Astrocyte (in vitro differentiated cells and primary cell): ENCODE data around the gene LSM12. TPM values are rescaled to one million over a fixed set of nuclear protein-coding genes. Genes with fewer than 3 reads are reported as not detected.

Experiments used
- DNase-seq: peaks from one replicate; pipeline ENCODE4 v3.0.0-alpha.2; 2010; ENCODE audit warnings: low read depth
- FAIRE-seq: peaks from 2 replicates; lab custom pipeline; 2011; peaks lifted over from hg19 to GRCh38; lab: Jason Lieb, UNC
- H2AFZ ChIP-seq: 2 replicates; pipeline ENCODE4 v1.6.0; 2012; ENCODE audit warnings: low read depth, low read length, inconsistent platforms
- H3K27ac ChIP-seq: 2 replicates; pipeline ENCODE4 v1.5.1; 2011; ENCODE audit warnings: low read depth, low read length, inconsistent platforms
- H3K27me3 ChIP-seq: 2 replicates; pipeline ENCODE4 v1.6.0; 2011; ENCODE audit warnings: low read length, inconsistent platforms; ENCODE audit not compliant: insufficient read depth
- H3K36me3 ChIP-seq: 2 replicates; pipeline ENCODE4 v1.5.1; 2011; ENCODE audit warnings: low read length, inconsistent platforms; ENCODE audit not compliant: insufficient read depth
- H3K4me1 ChIP-seq: 2 replicates; pipeline ENCODE4 v1.5.1; 2011; ENCODE audit warnings: low read length, inconsistent platforms; ENCODE audit not compliant: insufficient read depth
- H3K4me2 ChIP-seq: 2 replicates; pipeline ENCODE4 v1.6.0; 2012; ENCODE audit warnings: low read length, inconsistent platforms
- H3K4me3 ChIP-seq: 2 replicates; pipeline ENCODE4 v1.5.1; 2011; ENCODE audit warnings: low read depth, mild to moderate bottlenecking, low read length, inconsistent platforms; ENCODE audit not compliant: insufficient read depth
- H3K79me2 ChIP-seq: 2 replicates; pipeline ENCODE4 v1.6.0; 2012; ENCODE audit warnings: mild to moderate bottlenecking, low read length, inconsistent platforms; ENCODE audit not compliant: insufficient read depth
- H3K9ac ChIP-seq: 2 replicates; pipeline ENCODE4 v1.6.0; 2012; ENCODE audit warnings: mild to moderate bottlenecking, low read length, inconsistent platforms
- H3K9me3 ChIP-seq: 2 replicates; pipeline ENCODE4 v1.5.1; 2012; ENCODE audit warnings: low read depth, mild to moderate bottlenecking, low read length, inconsistent platforms; ENCODE audit not compliant: insufficient read depth
- H4K20me1 ChIP-seq: 2 replicates; pipeline ENCODE4 v1.6.0; 2012; ENCODE audit warnings: low read length, inconsistent platforms; ENCODE audit not compliant: insufficient read depth
- H3K27ac Mint-ChIP-seq: one replicate; pipeline ENCODE4 v1.8.0; 2021; ENCODE audit warnings: mild to moderate bottlenecking, mixed read lengths; ENCODE audit not compliant: unreplicated experiment
- H3K27me3 Mint-ChIP-seq: one replicate; pipeline ENCODE4 v1.8.0; 2021; ENCODE audit warnings: low read depth, mixed read lengths; ENCODE audit not compliant: unreplicated experiment
- H3K36me3 Mint-ChIP-seq: one replicate; pipeline ENCODE4 v1.8.0; 2021; ENCODE audit warnings: low read depth, mixed read lengths; ENCODE audit not compliant: unreplicated experiment
- H3K4me1 Mint-ChIP-seq: one replicate; pipeline ENCODE4 v1.8.0; 2021; ENCODE audit warnings: low read depth, mixed read lengths; ENCODE audit not compliant: unreplicated experiment
- H3K4me3 Mint-ChIP-seq: one replicate; pipeline ENCODE4 v1.8.0; 2021; ENCODE audit warnings: mild to moderate bottlenecking, moderate library complexity, mixed read lengths; ENCODE audit not compliant: unreplicated experiment
- H3K9me3 Mint-ChIP-seq: one replicate; pipeline ENCODE4 v1.8.0; 2021; ENCODE audit warnings: mild to moderate bottlenecking, mixed read lengths; ENCODE audit not compliant: unreplicated experiment
- EZH2 ChIP-seq: IDR thresholded peaks from 2 replicates; pipeline ENCODE4 v1.6.1; 2012; ENCODE audit warnings: mild to moderate bottlenecking, low read length, inconsistent platforms; ENCODE audit not compliant: insufficient read depth
- total RNA-seq: library from RNA; stranded (reverse); gene quantifications from 2 replicates; pipeline ENCODE4 v1.2.1, GENCODE V29; 2021
- TF ChIP-seq, protein P1 (sequence below): IDR thresholded peaks from 2 replicates; pipeline ENCODE4 v1.5.1; 2011; ENCODE audit warnings: low read depth, mild to moderate bottlenecking, inconsistent platforms, low read length, moderate library complexity; ENCODE audit not compliant: insufficient read depth

LSM12 gene
- total RNA-seq, 1 donor from 2014 or later: 90.5 TPM

DNA sequence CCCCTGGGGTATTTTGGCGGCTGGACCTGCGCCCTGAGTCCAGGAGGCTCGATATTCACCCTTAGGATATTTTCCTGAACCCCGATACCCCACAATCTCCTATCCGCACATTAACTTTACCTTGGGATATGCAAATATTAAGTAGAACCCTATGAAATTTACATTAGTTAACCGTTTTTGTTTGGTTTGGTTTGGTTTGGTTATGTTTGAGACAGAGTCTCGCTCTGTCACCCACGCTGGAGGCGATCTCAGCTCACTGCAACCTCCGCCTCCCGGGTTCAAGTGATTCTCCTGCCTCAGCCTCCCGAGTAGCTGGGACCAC, 71.4 kb downstream of the LSM12 start:
- no peak overlapping the region for H3K4me3 ChIP-seq

DNA sequence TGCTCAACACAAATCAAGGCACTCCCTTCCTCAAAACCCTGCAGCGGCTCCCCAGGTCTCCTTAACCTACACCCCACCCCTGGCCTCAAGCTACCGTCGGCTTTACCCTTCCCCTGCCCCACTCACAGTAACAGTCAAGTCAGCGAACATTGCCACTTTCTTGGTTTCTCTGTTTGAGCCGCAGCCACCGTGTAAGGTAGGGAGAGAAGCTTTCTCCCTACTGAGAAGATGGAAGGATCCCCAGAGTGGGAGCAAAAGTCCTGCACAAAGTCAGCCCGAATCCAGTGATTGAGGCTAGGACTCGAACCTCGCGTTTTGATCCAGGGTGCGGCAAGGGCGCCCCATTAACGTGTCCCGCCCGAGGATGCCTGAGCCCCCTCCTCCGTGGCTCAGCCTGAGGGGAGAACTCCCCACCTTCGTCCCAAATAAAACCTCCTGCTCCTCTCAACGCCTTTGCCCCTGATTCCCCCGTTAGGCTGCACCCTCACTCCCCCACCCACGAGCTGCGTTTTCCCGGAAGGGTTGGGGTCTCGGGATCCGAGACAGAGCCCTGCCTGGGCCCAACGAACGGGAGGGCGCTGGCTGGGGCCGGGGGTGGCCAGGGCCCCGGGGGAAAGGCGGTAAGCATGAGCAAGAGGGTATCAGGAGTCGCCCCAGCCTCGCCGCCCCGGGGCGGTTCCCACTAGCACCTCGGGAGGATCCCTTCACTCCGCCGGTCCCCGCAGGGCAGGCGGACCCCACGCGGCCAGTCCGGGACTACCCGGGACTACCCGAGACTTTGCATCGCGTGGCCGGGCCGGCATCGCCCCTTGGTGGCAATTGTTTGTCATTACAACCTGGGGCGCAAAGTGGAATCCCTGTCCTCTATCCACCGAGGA, 72.0 kb downstream of the LSM12 start:
- H3K4me1 Mint-ChIP-seq: peaks cover 4% of the 10 kb centered on the region
- peak; percentile 65 for TF ChIP-seq EZH2
- TF ChIP-seq, protein P1, sequence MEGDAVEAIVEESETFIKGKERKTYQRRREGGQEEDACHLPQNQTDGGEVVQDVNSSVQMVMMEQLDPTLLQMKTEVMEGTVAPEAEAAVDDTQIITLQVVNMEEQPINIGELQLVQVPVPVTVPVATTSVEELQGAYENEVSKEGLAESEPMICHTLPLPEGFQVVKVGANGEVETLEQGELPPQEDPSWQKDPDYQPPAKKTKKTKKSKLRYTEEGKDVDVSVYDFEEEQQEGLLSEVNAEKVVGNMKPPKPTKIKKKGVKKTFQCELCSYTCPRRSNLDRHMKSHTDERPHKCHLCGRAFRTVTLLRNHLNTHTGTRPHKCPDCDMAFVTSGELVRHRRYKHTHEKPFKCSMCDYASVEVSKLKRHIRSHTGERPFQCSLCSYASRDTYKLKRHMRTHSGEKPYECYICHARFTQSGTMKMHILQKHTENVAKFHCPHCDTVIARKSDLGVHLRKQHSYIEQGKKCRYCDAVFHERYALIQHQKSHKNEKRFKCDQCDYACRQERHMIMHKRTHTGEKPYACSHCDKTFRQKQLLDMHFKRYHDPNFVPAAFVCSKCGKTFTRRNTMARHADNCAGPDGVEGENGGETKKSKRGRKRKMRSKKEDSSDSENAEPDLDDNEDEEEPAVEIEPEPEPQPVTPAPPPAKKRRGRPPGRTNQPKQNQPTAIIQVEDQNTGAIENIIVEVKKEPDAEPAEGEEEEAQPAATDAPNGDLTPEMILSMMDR: peak; percentile 66
- Histone ChIP-seq H3K9me3 (no peaks in the 10 kb centered on the region), H3K79me2 (no peaks in the 10 kb centered on the region), H3K4me2 (peak overlapping the region; percentile 81), H3K36me3 (no peaks in the 10 kb centered on the region), H3K27me3 (peaks cover 9% of the 10 kb centered on the region), H3K4me1 (peaks cover 8% of the 10 kb centered on the region), H3K4me3 (peak overlapping the region; percentile 20), H4K20me1 (no peaks in the 10 kb centered on the region), H3K9ac (peak overlapping the region; percentile 52), H2AFZ (peak overlapping the region; percentile 67), H3K27ac (no peak overlapping the region)
- H3K27me3 Mint-ChIP-seq: peaks cover 12% of the 10 kb centered on the region
- no peaks in the 10 kb centered on the region for H3K36me3 Mint-ChIP-seq
- H3K9me3 Mint-ChIP-seq: no peaks in the 10 kb centered on the region
- no peak overlapping the region for H3K4me3 Mint-ChIP-seq
- FAIRE-seq: no peak
- H3K27ac Mint-ChIP-seq: no peak overlapping the region
- DNase-seq: no peak

More for the DNA sequence above, 71.4 kb downstream of the LSM12 start:
- Histone ChIP-seq H3K27me3 (peaks cover 9% of the 10 kb centered on the region), H3K4me2 (peak overlapping the region; percentile 81), H3K9ac (no peak overlapping the region), H3K4me1 (peaks cover 8% of the 10 kb centered on the region), H3K36me3 (no peaks in the 10 kb centered on the region), H2AFZ (no peak overlapping the region), H3K27ac (no peak overlapping the region), H3K79me2 (no peaks in the 10 kb centered on the region), H4K20me1 (no peaks in the 10 kb centered on the region), H3K9me3 (no peaks in the 10 kb centered on the region)
- no peak for FAIRE-seq
- Mint-ChIP-seq H3K4me3 (no peak overlapping the region), H3K36me3 (peaks cover 2% of the 10 kb centered on the region), H3K9me3 (no peaks in the 10 kb centered on the region), H3K27ac (no peak overlapping the region), H3K27me3 (peaks cover 12% of the 10 kb centered on the region), H3K4me1 (peaks cover 4% of the 10 kb centered on the region)
- DNase-seq: no peak
- TF ChIP-seq EZH2: no peak
- TF ChIP-seq, protein P1: no peak

DNA sequence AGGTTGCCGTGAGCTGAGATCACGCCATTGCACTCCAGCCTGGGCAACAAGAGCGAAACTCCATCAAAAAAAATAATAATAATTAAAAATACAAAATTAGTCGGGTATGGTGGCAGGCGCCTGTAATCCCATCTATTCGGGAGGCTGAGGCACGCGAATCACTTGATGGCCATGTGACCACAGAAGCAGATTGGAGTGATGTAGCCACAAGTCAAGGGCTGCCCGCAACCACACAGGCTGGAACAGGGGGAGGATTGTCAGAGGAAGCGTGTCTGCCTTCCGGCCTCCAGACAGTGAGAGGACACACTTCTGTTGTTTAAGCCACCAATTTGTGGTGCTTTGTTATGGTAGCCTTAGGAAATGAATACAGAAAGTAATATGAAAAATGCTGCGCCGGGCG, 73.8 kb downstream of the LSM12 start:
- FAIRE-seq: no peak
- H3K4me1 ChIP-seq: peaks cover 8% of the 10 kb centered on the region
- H3K4me3 Mint-ChIP-seq: no peak overlapping the region
- DNase-seq: no peak
- TF ChIP-seq EZH2: no peak
- TF ChIP-seq, protein P1: no peak
- H3K9me3 Mint-ChIP-seq: peaks cover under 1% of the 10 kb centered on the region
- no peak overlapping the region for H3K27ac ChIP-seq
- no peak overlapping the region for H2AFZ ChIP-seq
- no peaks in the 10 kb centered on the region for H3K36me3 ChIP-seq
- H3K4me3 ChIP-seq: no peak overlapping the region
- no peaks in the 10 kb centered on the region for H3K36me3 Mint-ChIP-seq
- H3K27me3 Mint-ChIP-seq: peaks cover 22% of the 10 kb centered on the region
- H3K79me2 ChIP-seq: no peaks in the 10 kb centered on the region
- H3K4me1 Mint-ChIP-seq: no peaks in the 10 kb centered on the region
- peaks cover 15% of the 10 kb centered on the region for H3K27me3 ChIP-seq
- H4K20me1 ChIP-seq: no peaks in the 10 kb centered on the region
- H3K9ac ChIP-seq: no peak overlapping the region
- no peak overlapping the region for H3K4me2 ChIP-seq
- no peaks in the 10 kb centered on the region for H3K9me3 ChIP-seq
- no peak overlapping the region for H3K27ac Mint-ChIP-seq
